Hepatocyte (in vitro differentiated cells): ENCODE results near the gene TNS3. TPM values are rescaled to one million over a fixed set of nuclear protein-coding genes. Genes with fewer than 3 reads are reported as not detected.
"Not testable (repeated sequence)": the region's sequence is repeated elsewhere in the genome, so short reads cannot be mapped to it uniquely, and the experiment has no call there.

Source experiments
- DNase-seq: peaks from one replicate; pipeline ENCODE4 v3.0.0-alpha.2; 2016; ENCODE audit warnings: low spot score
- H2AFZ ChIP-seq: fragments of 200-600 bp; sonication (generic); 2 replicates; pipeline ENCODE4 v1.6.0; 2016; ENCODE audit warnings: antibody characterized with exemption, mild to moderate bottlenecking
- H3K27ac ChIP-seq: fragments of 200-600 bp; sonication (generic); 2 replicates; pipeline ENCODE4 v1.5.1; 2016; ENCODE audit warnings: mild to moderate bottlenecking
- H3K27me3 ChIP-seq: fragments of 200-600 bp; sonication (generic); 2 replicates; pipeline ENCODE4 v1.6.1; 2016
- H3K36me3 ChIP-seq: fragments of 200-600 bp; sonication (generic); replicated peaks from 2 replicates; pipeline ENCODE4 v1.5.1; 2016; ENCODE audit warnings: low read depth; ENCODE audit not compliant: insufficient read depth
- H3K4me1 ChIP-seq: fragments of 200-600 bp; sonication (generic); 2 replicates; pipeline ENCODE4 v1.5.1; 2016; ENCODE audit warnings: mild to moderate bottlenecking, moderate library complexity; ENCODE audit not compliant: insufficient read depth
- H3K4me2 ChIP-seq: fragments of 200-600 bp; sonication (generic); 2 replicates; pipeline ENCODE4 v1.6.0; 2016
- H3K4me3 ChIP-seq: fragments of 200-600 bp; sonication (generic); 2 replicates; pipeline ENCODE4 v1.5.1; 2016; ENCODE audit warnings: mild to moderate bottlenecking
- H3K79me2 ChIP-seq: fragments of 200-600 bp; sonication (generic); 2 replicates; pipeline ENCODE4 v1.6.0; 2017; ENCODE audit warnings: mild to moderate bottlenecking
- H3K9me2 ChIP-seq: fragments of 200-600 bp; sonication (generic); replicated peaks from 2 replicates; pipeline ENCODE4 v1.6.0; 2017; ENCODE audit warnings: mild to moderate bottlenecking; ENCODE audit not compliant: insufficient read depth
- H3K9me3 ChIP-seq: fragments of 200-600 bp; sonication (generic); 2 replicates; pipeline ENCODE4 v1.5.1; 2016; ENCODE audit warnings: low read depth, mild to moderate bottlenecking
- H4K20me1 ChIP-seq: fragments of 200-600 bp; sonication (generic); 2 replicates; pipeline ENCODE4 v1.6.0; 2016; ENCODE audit warnings: mild to moderate bottlenecking; ENCODE audit not compliant: insufficient read depth, poor library complexity, severe bottlenecking
- EZH2 ChIP-seq: fragments of 200-600 bp; sonication (generic); IDR thresholded peaks from 2 replicates; pipeline ENCODE4 v1.6.1; 2016; ENCODE audit warnings: antibody characterized with exemption, mild to moderate bottlenecking, borderline replicate concordance
- EZH2phosphoT487 ChIP-seq: fragments of 200-600 bp; sonication (generic); IDR thresholded peaks from one replicate; pipeline ENCODE4 v1.6.1; 2018; ENCODE audit warnings: antibody characterized with exemption, mild to moderate bottlenecking, low read depth, moderate library complexity; ENCODE audit not compliant: unreplicated experiment, severe bottlenecking
- WGBS: methylation state at CpG from one replicate; pipeline ENCODE4 v1.1.6; 2016; ENCODE audit warnings: low lambda C conversion rate; ENCODE audit errors: missing lambda C conversion rate; 5-methylcytosine and 5-hydroxymethylcytosine counted together
- polyA plus RNA-seq: library from polyadenylated mRNA; unstranded; fragments of >200 nt; fragmentation: Nextera tagmentation; extraction: Ambion mirVana; gene quantifications from 2 replicates; pipeline ENCODE4 v1.2.1, GENCODE V29; 2016
- total RNA-seq: library from RNA; depleted of rRNA; stranded (reverse); fragments of >200 nt; gene quantifications from 2 replicates; pipeline ENCODE4 v1.2.3, GENCODE V29; 2014
- TF ChIP-seq, protein P1 (sequence below): fragments of 200-600 bp; sonication (generic); IDR thresholded peaks from 2 replicates; pipeline ENCODE4 v1.5.1; 2016; ENCODE audit warnings: antibody characterized with exemption, mild to moderate bottlenecking; ENCODE audit not compliant: poor library complexity

TNS3 gene
- total and polyA plus RNA-seq, 2 experiments from 2014 or later = 30.0 to 73.3 TPM

DNA sequence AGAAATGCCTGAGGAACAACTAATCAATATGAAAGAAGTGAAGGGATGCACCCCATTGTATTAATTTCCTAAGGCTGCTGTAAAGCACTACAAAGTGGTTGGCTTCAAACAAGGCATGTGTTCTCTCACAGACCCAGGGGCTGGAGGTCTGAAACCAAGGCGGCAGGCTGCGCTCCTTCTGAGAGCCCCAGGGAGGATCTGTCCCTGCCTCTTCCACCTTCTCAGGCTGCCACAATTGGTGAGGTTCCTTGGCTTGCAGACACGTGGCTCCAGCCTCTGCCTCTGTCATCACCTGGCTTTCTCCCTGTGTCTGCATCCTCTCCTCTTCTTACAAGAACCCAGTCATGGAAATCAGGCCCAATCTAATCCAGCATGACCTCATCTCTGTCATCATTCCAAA lies 110.1 kb downstream of the TNS3 start:
- H3K4me1 ChIP-seq = peaks cover 45% of the 10 kb centered on the region
- DNase-seq = no peak
- 75% methylated on average over 3 of the region's 3 CpGs for WGBS
- no peaks in the 10 kb centered on the region for H3K27me3 ChIP-seq
- H2AFZ ChIP-seq = no peak overlapping the region
- peaks cover 78% of the 10 kb centered on the region for H3K79me2 ChIP-seq
- peak overlapping the region; percentile 91 for H3K27ac ChIP-seq
- no peak overlapping the region for H3K4me2 ChIP-seq
- TF ChIP-seq, protein P1, sequence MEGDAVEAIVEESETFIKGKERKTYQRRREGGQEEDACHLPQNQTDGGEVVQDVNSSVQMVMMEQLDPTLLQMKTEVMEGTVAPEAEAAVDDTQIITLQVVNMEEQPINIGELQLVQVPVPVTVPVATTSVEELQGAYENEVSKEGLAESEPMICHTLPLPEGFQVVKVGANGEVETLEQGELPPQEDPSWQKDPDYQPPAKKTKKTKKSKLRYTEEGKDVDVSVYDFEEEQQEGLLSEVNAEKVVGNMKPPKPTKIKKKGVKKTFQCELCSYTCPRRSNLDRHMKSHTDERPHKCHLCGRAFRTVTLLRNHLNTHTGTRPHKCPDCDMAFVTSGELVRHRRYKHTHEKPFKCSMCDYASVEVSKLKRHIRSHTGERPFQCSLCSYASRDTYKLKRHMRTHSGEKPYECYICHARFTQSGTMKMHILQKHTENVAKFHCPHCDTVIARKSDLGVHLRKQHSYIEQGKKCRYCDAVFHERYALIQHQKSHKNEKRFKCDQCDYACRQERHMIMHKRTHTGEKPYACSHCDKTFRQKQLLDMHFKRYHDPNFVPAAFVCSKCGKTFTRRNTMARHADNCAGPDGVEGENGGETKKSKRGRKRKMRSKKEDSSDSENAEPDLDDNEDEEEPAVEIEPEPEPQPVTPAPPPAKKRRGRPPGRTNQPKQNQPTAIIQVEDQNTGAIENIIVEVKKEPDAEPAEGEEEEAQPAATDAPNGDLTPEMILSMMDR = no peak
- TF ChIP-seq EZH2 = no peak
- no peak for TF ChIP-seq EZH2phosphoT487
- H3K9me2 ChIP-seq = no peaks in the 10 kb centered on the region
- no peaks in the 10 kb centered on the region for H4K20me1 ChIP-seq
- H3K4me3 ChIP-seq = no peak overlapping the region
- H3K36me3 ChIP-seq = no peaks in the 10 kb centered on the region
- no peaks in the 10 kb centered on the region for H3K9me3 ChIP-seq

DNA sequence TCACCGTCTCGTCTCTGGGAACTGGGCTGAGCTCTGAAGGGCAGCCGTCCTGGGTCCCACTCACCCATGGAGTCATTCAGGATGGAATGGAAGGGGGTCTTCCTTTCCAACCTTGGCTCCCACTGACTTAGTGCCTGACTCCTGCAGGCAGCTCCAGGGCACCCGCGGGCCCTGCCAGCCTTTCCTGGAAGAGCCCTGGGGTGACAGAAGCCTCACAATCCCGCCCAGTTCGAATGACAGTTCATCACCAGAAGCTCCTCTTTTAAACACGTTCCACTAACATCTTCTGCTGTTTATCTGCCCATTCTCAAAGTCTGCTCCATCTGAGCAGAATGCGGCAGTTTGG lies 110.6 kb downstream of the TNS3 start:
- H3K4me2 ChIP-seq = peak overlapping the region; percentile 43
- no peaks in the 10 kb centered on the region for H3K27me3 ChIP-seq
- no peaks in the 10 kb centered on the region for H3K36me3 ChIP-seq
- no peak overlapping the region for H2AFZ ChIP-seq
- H3K4me1 ChIP-seq = peaks cover 50% of the 10 kb centered on the region
- no peaks in the 10 kb centered on the region for H3K9me3 ChIP-seq
- TF ChIP-seq, protein P1 = no peak
- no peak for TF ChIP-seq EZH2
- TF ChIP-seq EZH2phosphoT487 = no peak
- H3K79me2 ChIP-seq = peaks cover 78% of the 10 kb centered on the region
- no peaks in the 10 kb centered on the region for H4K20me1 ChIP-seq
- no peak overlapping the region for H3K4me3 ChIP-seq
- 85% methylated on average over 9 of the region's 9 CpGs for WGBS
- peak overlapping the region; percentile 91 for H3K27ac ChIP-seq
- no peak for DNase-seq
- H3K9me2 ChIP-seq = no peaks in the 10 kb centered on the region

DNA sequence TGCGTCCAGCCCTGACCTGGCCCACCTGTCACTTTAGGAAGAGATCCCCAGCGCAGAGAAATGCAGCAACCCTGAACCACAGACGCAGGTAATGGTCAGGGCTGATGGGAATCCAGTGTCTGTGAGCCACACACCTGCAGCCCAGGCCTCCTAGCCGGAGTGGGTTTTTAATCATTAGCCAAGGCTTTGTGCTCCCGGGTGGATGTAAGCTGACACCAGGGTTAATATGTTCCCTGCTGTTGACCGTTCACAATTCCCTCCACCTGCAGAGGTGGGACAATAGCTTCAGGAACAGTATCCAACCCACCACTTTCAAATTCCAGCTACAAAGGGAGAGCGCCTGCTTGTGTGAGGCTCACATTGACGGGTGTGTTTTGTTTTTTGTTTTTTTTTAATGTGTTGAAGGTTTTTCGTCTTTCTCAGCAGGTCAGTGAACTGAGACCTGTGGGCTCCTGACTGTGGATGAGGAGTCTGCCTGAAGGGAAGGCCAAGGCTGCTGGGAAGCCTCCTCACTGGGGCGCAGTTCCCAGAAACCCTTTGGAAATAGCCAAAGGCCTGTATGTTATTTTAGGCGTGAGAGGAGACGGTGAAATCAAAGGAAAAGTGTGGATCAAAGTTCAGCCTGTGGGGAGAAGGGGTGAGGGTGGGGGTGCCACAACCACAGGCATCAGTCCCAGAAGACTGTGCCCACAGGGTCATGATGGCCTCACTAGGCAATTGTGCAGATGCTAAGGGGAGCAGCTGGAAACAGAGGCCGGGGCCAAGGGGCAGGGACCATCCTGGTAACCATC lies 111.1 kb downstream of the TNS3 start:
- 42% methylated on average over 13 of the region's 13 CpGs for WGBS
- Histone ChIP-seq H3K27me3 (no peaks in the 10 kb centered on the region), H3K79me2 (peaks cover 78% of the 10 kb centered on the region), H3K4me3 (no peak overlapping the region), H3K4me2 (peak overlapping the region; percentile 63), H3K27ac (peak overlapping the region; percentile 91), H3K4me1 (peaks cover 48% of the 10 kb centered on the region), H4K20me1 (no peaks in the 10 kb centered on the region), H2AFZ (no peak overlapping the region), H3K9me2 (no peaks in the 10 kb centered on the region), H3K9me3 (no peaks in the 10 kb centered on the region), H3K36me3 (no peaks in the 10 kb centered on the region)
- DNase-seq = peak; percentile 75
- TF ChIP-seq EZH2phosphoT487 (no peak), EZH2 (no peak)
- TF ChIP-seq, protein P1 = no peak

DNA sequence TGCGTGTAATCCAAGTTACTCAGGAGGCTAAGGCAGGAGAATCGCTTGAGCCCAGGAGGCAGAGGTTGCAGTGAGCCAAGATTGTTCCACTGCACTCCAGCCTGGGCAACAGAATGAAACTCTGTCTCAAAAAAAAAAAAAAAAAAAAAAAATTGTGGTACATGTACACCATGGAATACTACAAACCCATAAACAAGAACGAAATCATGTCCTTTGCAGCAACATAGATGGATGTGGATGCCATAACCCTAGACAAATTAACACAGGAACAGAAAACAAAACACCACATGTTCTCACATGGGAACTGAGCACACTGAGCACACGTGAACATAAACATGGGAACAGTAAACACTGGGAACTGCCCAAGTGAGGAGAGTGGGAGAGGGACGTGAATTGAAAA lies 112.1 kb downstream of the TNS3 start:
- not testable (repeated sequence) for H3K9me2 ChIP-seq, DNase-seq, H2AFZ ChIP-seq, H3K4me3 ChIP-seq, H3K9me3 ChIP-seq, H3K27me3 ChIP-seq, H3K36me3 ChIP-seq, H4K20me1 ChIP-seq
- H3K4me1 ChIP-seq = peaks cover 41% of the 10 kb centered on the region
- peaks cover 82% of the 10 kb centered on the region for H3K79me2 ChIP-seq
- peak overlapping the region; percentile 91 for H3K27ac ChIP-seq
- H3K4me2 ChIP-seq = peak overlapping the region; percentile 63
- 76% methylated on average over 5 of the region's 5 CpGs for WGBS
